Skeletal muscle cell (primary cell): Measurements from ENCODE around the gene PLXNA1.

Experiments used
- DNase-seq: peaks from one replicate; pipeline ENCODE4 v3.0.0-alpha.2; 2010; ENCODE audit warnings: low read depth
- H3K4me3 ChIP-seq: 2 replicates; pipeline ENCODE4 v1.5.1; 2011; ENCODE audit warnings: low read depth, mild to moderate bottlenecking, control low read depth, low read length, moderate library complexity

Gene PLXNA1

DNA sequence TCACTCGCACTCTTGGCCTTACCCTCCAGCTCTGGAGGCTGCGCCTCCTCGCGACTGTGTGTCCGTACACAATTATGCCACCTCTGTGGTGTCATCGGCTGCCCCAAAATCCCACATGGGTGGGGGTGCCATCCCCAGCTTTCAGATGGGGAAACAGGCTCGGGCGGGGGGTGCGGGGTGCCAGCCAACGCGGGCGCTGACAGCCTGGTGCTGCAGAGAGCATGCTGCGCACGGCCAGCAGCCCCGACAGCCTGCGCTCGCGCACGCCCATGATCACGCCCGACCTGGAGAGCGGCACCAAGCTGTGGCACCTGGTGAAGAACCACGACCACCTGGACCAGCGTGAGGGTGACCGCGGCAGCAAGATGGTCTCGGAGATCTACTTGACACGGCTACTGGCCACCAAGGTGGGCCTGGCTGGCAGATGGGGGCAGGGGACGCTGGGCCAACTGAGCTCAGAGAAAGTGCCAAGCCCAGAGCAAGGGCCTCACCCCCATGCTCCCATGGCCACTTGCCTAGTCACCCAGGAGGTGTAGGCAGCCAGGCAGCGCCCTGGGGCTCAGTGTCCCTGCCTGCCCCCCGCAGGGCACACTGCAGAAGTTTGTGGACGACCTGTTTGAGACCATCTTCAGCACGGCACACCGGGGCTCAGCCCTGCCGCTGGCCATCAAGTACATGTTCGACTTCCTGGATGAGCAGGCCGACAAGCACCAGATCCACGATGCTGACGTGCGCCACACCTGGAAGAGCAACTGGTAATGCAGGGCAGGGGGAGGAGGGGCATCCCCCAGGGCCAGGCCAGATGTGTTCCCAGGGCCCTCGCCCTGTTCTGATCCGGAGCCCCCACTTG, 47.0 kb downstream of the PLXNA1 start:
- no peak for DNase-seq
- H3K4me3 ChIP-seq, result no peak overlapping the region

DNA sequence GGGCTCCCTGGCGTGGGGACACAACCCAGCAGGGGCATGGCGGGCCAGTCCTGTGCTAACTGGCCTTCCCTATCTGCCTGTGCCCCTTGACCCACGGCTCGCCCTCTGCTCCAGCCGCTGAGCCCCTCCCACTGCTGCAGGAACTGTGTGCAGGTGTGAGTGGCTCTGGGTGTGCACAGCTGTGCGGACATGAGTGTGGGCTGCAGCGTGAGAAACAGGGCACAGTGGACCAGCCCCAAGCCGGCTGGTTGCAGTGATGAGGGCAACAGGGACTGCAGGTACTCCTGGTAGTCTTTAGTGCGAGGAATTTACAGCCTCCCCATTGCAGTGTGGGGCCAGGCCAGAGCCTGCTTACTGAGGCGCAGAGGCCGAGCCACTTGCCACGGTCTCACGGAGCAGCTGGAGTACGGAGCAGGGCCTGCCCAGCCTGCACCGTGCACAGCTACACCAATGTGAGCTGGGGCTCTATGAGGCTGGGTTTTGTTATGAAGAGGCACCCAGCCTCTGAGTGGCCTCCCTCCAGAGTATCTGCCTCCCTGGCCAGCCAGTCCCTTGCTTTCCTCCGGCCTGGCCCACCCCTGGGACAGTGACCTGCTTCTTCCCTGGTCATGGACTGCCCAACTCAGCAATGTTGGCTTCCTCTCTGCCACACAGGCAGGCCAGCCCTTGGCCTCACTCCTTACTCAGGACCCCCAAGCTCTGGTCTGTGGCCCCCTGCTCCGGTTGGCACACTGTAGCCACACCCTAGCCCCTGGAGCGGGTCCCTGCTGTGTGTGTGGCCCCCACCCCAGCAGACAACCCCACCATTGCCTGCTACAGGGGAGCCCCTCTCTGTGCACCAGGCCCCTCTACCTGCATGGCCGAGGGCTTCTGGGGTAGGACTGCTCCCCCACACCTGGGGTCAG, 47.8 kb downstream of the PLXNA1 start:
- no peak for DNase-seq
- no peak overlapping the region for H3K4me3 ChIP-seq

DNA sequence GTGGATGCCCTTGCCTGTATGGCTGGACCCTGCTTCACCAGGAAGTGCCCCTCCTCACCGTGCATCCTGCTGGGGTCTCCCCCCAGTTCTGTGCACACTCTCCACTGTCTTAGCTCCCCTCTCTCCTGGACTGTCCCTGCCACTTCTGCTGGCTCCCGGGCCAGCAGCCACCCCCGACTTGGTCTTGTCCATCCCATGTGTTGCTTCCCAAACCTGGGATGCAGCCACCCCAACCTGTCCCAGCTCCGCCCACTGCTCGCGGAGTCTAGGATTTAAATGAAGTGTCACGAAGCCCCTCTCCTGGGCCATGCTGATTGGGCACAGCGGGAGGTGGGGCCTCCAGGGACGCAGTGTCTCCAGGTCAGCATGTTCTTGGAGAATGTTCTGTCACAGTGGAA, 48.5 kb downstream of the PLXNA1 start:
- no peak overlapping the region for H3K4me3 ChIP-seq

DNA sequence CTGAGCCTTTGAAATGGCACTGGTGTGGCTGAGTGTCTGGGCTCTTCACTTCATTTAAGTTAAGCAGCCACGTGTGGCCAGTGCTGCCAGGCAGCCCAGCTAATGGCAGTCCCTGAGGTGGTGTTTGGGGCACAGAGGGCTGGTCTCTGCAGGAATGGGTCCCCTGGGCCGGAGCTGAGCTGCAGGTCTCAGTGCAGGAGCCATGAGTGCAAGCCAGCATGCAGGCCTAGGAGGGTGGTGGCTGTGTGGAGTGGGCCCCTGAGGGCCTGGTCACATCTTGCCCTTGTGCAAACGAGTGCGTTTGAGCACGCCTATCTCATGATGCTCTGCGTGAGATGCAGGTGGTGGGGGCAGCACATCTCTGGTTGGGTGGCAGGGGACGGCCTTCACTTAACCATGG, 48.9 kb downstream of the PLXNA1 start:
- H3K4me3 ChIP-seq, result no peak overlapping the region

More for the DNA sequence above, 48.5 kb downstream of the PLXNA1 start:
- no peak for DNase-seq

DNA sequence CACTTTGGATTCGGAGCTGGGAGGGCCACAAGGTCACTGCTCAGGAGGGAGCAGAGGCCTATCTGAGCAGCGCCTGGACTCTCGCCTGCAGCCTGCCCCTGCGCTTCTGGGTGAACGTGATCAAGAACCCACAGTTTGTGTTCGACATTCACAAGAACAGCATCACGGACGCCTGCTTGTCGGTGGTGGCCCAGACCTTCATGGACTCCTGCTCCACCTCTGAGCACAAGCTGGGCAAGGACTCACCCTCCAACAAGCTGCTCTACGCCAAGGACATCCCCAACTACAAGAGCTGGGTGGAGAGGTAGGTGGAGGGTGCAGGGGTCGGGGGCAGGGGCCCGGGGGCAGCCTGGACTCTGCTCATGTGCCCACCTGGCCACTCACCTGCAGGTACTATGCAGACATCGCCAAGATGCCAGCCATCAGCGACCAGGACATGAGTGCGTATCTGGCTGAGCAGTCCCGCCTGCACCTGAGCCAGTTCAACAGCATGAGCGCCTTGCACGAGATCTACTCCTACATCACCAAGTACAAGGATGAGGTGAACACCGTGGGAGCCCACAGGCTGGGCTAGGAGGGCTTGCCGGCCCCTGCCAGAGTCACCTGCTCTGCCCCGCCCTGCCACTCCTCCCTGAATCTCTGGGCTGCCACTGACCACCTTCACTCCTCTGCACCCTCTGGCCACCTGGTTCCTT, 49.5 kb downstream of the PLXNA1 start:
- H3K4me3 ChIP-seq, result no peak overlapping the region
- DNase-seq, result no peak

More for the DNA sequence above, 48.9 kb downstream of the PLXNA1 start:
- no peak for DNase-seq
